CD4-positive, alpha-beta T cell (primary cell): Measurements from ENCODE around the gene ADGRL3. TPM values are rescaled to one million over a fixed set of nuclear protein-coding genes. Genes with fewer than 3 reads are reported as not detected.

Experiments used
- ATAC-seq: fragments of 200-7000 bp; cut with Tn5 transposase; one replicate; pipeline ENCODE4 v1.10.0; 2022; ENCODE audit warnings: mild to moderate bottlenecking; ENCODE audit not compliant: poor library complexity
- CTCF ChIA-PET: fragments of 350-600 bp; sonication (Branson Sonifier 250); formaldehyde crosslinking; loops from one replicate; lab custom pipeline; 2021; ENCODE audit warnings: antibody characterized with exemption, inconsistent platforms; lab: Charles Lee
- POLR2A ChIA-PET: fragments of 350-600 bp; sonication (Branson Sonifier 250); formaldehyde crosslinking; loops from one replicate; lab custom pipeline; 2021; ENCODE audit warnings: antibody characterized with exemption, inconsistent platforms; lab: Charles Lee
- DNase-seq, 14 experiments: peaks; one replicate each; pipeline ENCODE4 v3.0.0-alpha.2; 2013 to 2020; ENCODE audit warnings: mixed read lengths in 2 of 14
- H3K27ac ChIP-seq, 2 donors: one replicate each; pipeline versions ENCODE4 v1.5.1 to v1.7.0; 2013; ENCODE audit warnings: low read length in 2 of 2, low read depth in 1 of 2, mild to moderate bottlenecking in 1 of 2
- H3K27me3 ChIP-seq, 2 experiments: 1 replicate in 1 of 2; 2 replicates in 1 of 2; pipeline versions ENCODE4 v1.6.1 to v1.7.0; 2013; ENCODE audit warnings: low read length in 2 of 2, control low read depth in 1 of 2, mild to moderate bottlenecking in 1 of 2, moderate library complexity in 1 of 2; ENCODE audit not compliant: insufficient read depth in 2 of 2, control insufficient read depth in 1 of 2
- H3K36me3 ChIP-seq: one replicate; pipeline ENCODE4 v1.6.1; 2013; ENCODE audit warnings: low read length, control low read depth; ENCODE audit not compliant: insufficient read depth
- H3K4me1 ChIP-seq: one replicate; pipeline ENCODE4 v1.6.1; 2013; ENCODE audit warnings: low read length, control low read depth; ENCODE audit not compliant: insufficient read depth
- H3K4me3 ChIP-seq: one replicate; pipeline ENCODE4 v1.5.1; 2013; ENCODE audit warnings: mild to moderate bottlenecking, low read length, moderate library complexity
- H3K9me3 ChIP-seq, 2 experiments: 1 replicate in 1 of 2; 2 replicates in 1 of 2; pipeline versions ENCODE4 v1.6.1 to v1.7.0; 2013; ENCODE audit warnings: low read length in 2 of 2, mild to moderate bottlenecking in 2 of 2, control low read depth in 1 of 2, moderate library complexity in 1 of 2; ENCODE audit not compliant: control insufficient read depth in 1 of 2, insufficient read depth in 1 of 2
- H3K27ac Mint-ChIP-seq: one replicate; pipeline ENCODE4 v1.8.0; 2020; ENCODE audit warnings: mixed read lengths
- H3K27me3 Mint-ChIP-seq: one replicate; pipeline ENCODE4 v1.8.0; 2021; ENCODE audit warnings: mixed read lengths
- H3K36me3 Mint-ChIP-seq: one replicate; pipeline ENCODE4 v1.8.0; 2021; ENCODE audit warnings: low read depth, mixed read lengths
- H3K4me1 Mint-ChIP-seq: one replicate; pipeline ENCODE4 v1.8.0; 2021; ENCODE audit warnings: low read depth, mixed read lengths
- H3K4me3 Mint-ChIP-seq: one replicate; pipeline ENCODE4 v1.8.0; 2020; ENCODE audit warnings: mild to moderate bottlenecking, mixed read lengths
- H3K9me3 Mint-ChIP-seq: one replicate; pipeline ENCODE4 v1.8.0; 2020; ENCODE audit warnings: mixed read lengths
- CTCF ChIP-seq: fragments of 200-600 bp; IDR thresholded peaks from one replicate; pipeline ENCODE4 v1.8.0; 2022; ENCODE audit warnings: antibody characterized with exemption, mild to moderate bottlenecking
- intact Hi-C, 2 experiments: fragments of 100-400 bp; cut with DNase I in 1 of 2; cut with micrococcal nuclease in 1 of 2; formaldehyde crosslinking; loops; one replicate each; pipeline versions ENCODE4 v1.15.1 to v1.9.0; 2023 to 2025; cut with DNase I, micrococcal nuclease
- total RNA-seq, 174 experiments: library from RNA in 2 of 174; stranded (reverse) in 2 of 174; gene quantifications; one replicate each; pipeline ENCODE4 v1.2.3 and lab custom pipeline; 2021 to 2026

ADGRL3 gene
- total RNA-seq, 2 experiments from 2014 or later: not detected

- Mint-ChIP-seq H3K9me3 (peaks cover 10% of the 10 kb centered on the region), H3K27me3 (no peaks in the 10 kb centered on the region), H3K4me3 (no peak overlapping the region), H3K27ac (no peak overlapping the region), H3K4me1 (no peaks in the 10 kb centered on the region), H3K36me3 (no peaks in the 10 kb centered on the region)
- Histone ChIP-seq H3K4me1 (no peaks in the 10 kb centered on the region), H3K4me3 (no peak overlapping the region), H3K9me3 (peaks cover 0 to 17% of the 10 kb centered on the region in 2 experiments), H3K36me3 (no peaks in the 10 kb centered on the region), H3K27ac (no peak overlapping the region), H3K27me3 (no peaks in the 10 kb centered on the region)
- no peak for DNase-seq
- POLR2A ChIA-PET: no interaction called here
- CTCF ChIA-PET: no interaction called here
- no peak for TF ChIP-seq CTCF
- no peak for ATAC-seq
- intact Hi-C loops: no loop called here
These were observed 682.3 kb downstream of the ADGRL3 start for GRCh38 chr4:61882381-61882780.

- no peak overlapping the region for H3K4me3 Mint-ChIP-seq
These were observed 686.0 kb downstream of the ADGRL3 start for GRCh38 chr4:61886131-61886530.

DNA sequence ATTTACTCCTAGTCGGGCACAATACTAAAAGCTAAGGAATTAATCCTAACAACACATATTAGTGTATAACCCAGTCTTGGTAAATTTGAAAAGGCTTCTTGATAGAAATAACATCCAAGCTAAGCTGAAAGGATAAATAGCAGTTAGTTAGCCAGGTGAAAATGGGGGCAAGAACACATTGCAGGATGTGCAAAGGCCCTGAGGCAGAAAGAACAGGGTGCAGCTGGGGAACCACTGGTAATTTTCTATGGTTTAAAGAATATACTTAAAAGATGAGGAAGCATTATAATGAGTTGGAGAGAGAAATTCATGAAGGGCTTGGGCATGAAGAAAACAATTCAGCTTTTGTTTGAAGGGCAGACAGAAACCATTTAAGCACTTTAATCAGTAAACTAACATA lies 689.0 kb downstream of the ADGRL3 start:
- ATAC-seq: no peak
- no peak overlapping the region for H3K27ac ChIP-seq
- peaks cover 11% of the 10 kb centered on the region for H3K9me3 Mint-ChIP-seq

More at GRCh38 chr4:61886131-61886530, 686.0 kb downstream of the ADGRL3 start:
- no peaks in the 10 kb centered on the region for H3K36me3 Mint-ChIP-seq
- ATAC-seq (no peak), DNase-seq (no peak)
- H3K27ac ChIP-seq: no peak overlapping the region
- ChIA-PET CTCF (no interaction called here), POLR2A (no interaction called here)
- peaks cover 13% of the 10 kb centered on the region for H3K9me3 Mint-ChIP-seq
- H3K4me3 ChIP-seq: no peak overlapping the region
- H3K36me3 ChIP-seq: no peaks in the 10 kb centered on the region
- no peaks in the 10 kb centered on the region for H3K4me1 ChIP-seq
- intact Hi-C loops: no loop called here
- H3K27ac Mint-ChIP-seq: no peak overlapping the region
- peaks cover 3 to 17% of the 10 kb centered on the region in 2 experiments for H3K9me3 ChIP-seq
- H3K4me1 Mint-ChIP-seq: no peaks in the 10 kb centered on the region
- H3K27me3 Mint-ChIP-seq: no peaks in the 10 kb centered on the region
- no peaks in the 10 kb centered on the region for H3K27me3 ChIP-seq
- no peak for TF ChIP-seq CTCF

More for the DNA sequence above, 689.0 kb downstream of the ADGRL3 start:
- no peaks in the 10 kb centered on the region for H3K36me3 Mint-ChIP-seq
- H3K27ac Mint-ChIP-seq: no peak overlapping the region
- CTCF ChIA-PET: interaction anchor here (1.5 kb wide), 1 partner anchor 14 kb away, joined by 3 read pairs; no protein-coding TSS in a partner anchor
- no peak for DNase-seq
- H3K4me3 ChIP-seq: no peak overlapping the region
- TF ChIP-seq CTCF: no peak
- no peaks in the 10 kb centered on the region for H3K27me3 Mint-ChIP-seq
- H3K4me3 Mint-ChIP-seq: no peak overlapping the region
- intact Hi-C loops: no loop called here
- peaks cover 3 to 8% of the 10 kb centered on the region in 2 experiments for H3K9me3 ChIP-seq
- H3K27me3 ChIP-seq: no peaks in the 10 kb centered on the region
- POLR2A ChIA-PET: no interaction called here
- no peaks in the 10 kb centered on the region for H3K4me1 Mint-ChIP-seq
- H3K4me1 ChIP-seq: no peaks in the 10 kb centered on the region
- no peaks in the 10 kb centered on the region for H3K36me3 ChIP-seq
